CD8-positive, alpha-beta memory T cell (primary cell): Measurements from ENCODE around the gene ATG16L2. TPM values are rescaled to one million over a fixed set of nuclear protein-coding genes. Genes with fewer than 3 reads are reported as not detected.

ENCODE experiments used
- CTCF ChIA-PET: fragments of 350-600 bp; sonication (Branson Sonifier 250); formaldehyde crosslinking; loops from one replicate; lab custom pipeline; 2021; ENCODE audit warnings: antibody characterized with exemption; lab: Charles Lee
- POLR2A ChIA-PET: fragments of 350-600 bp; sonication (Branson Sonifier 250); formaldehyde crosslinking; loops from one replicate; lab custom pipeline; 2021; ENCODE audit warnings: antibody characterized with exemption; lab: Charles Lee
- DNase-seq, 5 donors: peaks; one replicate each; pipeline versions ENCODE4 v3.0.0 to v3.0.0-alpha.2; 2020 to 2022; ENCODE audit warnings: mixed read lengths in 1 of 5
- H3K27ac ChIP-seq: one replicate; pipeline ENCODE4 v1.7.0; 2013; ENCODE audit warnings: low read depth, mild to moderate bottlenecking, low read length, moderate library complexity
- H3K27me3 ChIP-seq: 2 replicates; pipeline ENCODE4 v1.7.0; 2013; ENCODE audit warnings: low read length, mild to moderate bottlenecking; ENCODE audit not compliant: insufficient read depth, poor library complexity, severe bottlenecking
- H3K36me3 ChIP-seq: 2 replicates; pipeline ENCODE4 v1.7.0; 2013; ENCODE audit warnings: mild to moderate bottlenecking, low read length, moderate library complexity; ENCODE audit not compliant: insufficient read depth
- H3K4me1 ChIP-seq: 2 replicates; pipeline ENCODE4 v1.7.0; 2013; ENCODE audit warnings: mild to moderate bottlenecking, low read length, moderate library complexity; ENCODE audit not compliant: insufficient read depth
- H3K4me3 ChIP-seq: 2 replicates; pipeline ENCODE4 v1.7.0; 2013; ENCODE audit warnings: mild to moderate bottlenecking, low read length
- H3K9me3 ChIP-seq: 2 replicates; pipeline ENCODE4 v1.7.0; 2013; ENCODE audit warnings: mild to moderate bottlenecking, low read length
- H3K27ac Mint-ChIP-seq, 8 donors: one replicate each; pipeline ENCODE4 v1.8.0; 2020 to 2021; ENCODE audit warnings: mixed read lengths in 8 of 8, mild to moderate bottlenecking in 6 of 8, inconsistent platforms in 3 of 8, moderate library complexity in 3 of 8
- H3K27me3 Mint-ChIP-seq, 2 donors: one replicate each; pipeline ENCODE4 v1.8.0; 2020 to 2021; ENCODE audit warnings: mixed read lengths in 2 of 2, mild to moderate bottlenecking in 1 of 2, moderate library complexity in 1 of 2
- H3K36me3 Mint-ChIP-seq, 3 donors: one replicate each; pipeline ENCODE4 v1.8.0; 2020 to 2021; ENCODE audit warnings: mixed read lengths in 3 of 3, inconsistent platforms in 1 of 3, mild to moderate bottlenecking in 1 of 3
- H3K4me1 Mint-ChIP-seq, 3 donors: one replicate each; pipeline ENCODE4 v1.8.0; 2020 to 2021; ENCODE audit warnings: mixed read lengths in 3 of 3, inconsistent platforms in 1 of 3, mild to moderate bottlenecking in 1 of 3
- H3K4me3 Mint-ChIP-seq, 7 donors: one replicate each; pipeline ENCODE4 v1.8.0; 2020 to 2021; ENCODE audit warnings: mixed read lengths in 7 of 7, mild to moderate bottlenecking in 6 of 7, moderate library complexity in 4 of 7, inconsistent platforms in 2 of 7
- H3K9me3 Mint-ChIP-seq, 5 donors: one replicate each; pipeline ENCODE4 v1.8.0; 2020 to 2022; ENCODE audit warnings: mixed read lengths in 5 of 5, mild to moderate bottlenecking in 3 of 5, moderate library complexity in 2 of 5, inconsistent platforms in 1 of 5
- polyA plus RNA-seq: library from polyadenylated mRNA; unstranded; fragments of 300-500 nt; fragmentation: Illumina TruSeq; gene quantifications from one replicate; pipeline ENCODE4 v1.2.3, GENCODE V29; 2021
- total RNA-seq, 2 experiments: library from RNA; stranded (reverse); gene quantifications; one replicate each; pipeline ENCODE4 v1.2.3, GENCODE V29; 2021

The ATG16L2 gene
- total and polyA plus RNA-seq, 3 experiments from 2014 or later = 18.8 to 53.2 (median 50.3) TPM

DNA sequence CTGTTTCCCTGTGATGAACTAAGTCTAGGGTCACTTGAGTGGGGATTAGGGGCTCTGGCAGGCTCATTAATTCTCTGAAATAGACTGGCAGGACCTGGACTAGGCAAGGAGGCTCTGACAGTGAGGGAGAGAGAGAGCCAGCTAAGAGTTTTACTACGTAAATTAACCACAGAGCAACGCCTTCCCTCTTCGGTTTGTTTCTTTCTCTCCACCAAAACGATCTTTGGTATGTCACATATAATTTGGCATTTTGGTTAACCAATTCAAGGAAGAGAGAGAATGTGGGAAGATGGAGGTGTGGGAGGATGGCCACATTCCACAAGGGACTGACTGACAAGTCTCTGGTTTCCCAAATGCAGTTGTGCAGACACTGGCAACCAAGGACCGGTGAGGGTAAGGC is 27.9 kb downstream of the ATG16L2 start:
- no peak overlapping the region for H3K27ac ChIP-seq
- no peaks in the 10 kb centered on the region for H3K4me1 ChIP-seq
- peaks cover 4 to 80% (median 20%) of the 10 kb centered on the region in 3 donors for H3K36me3 Mint-ChIP-seq
- no peaks in the 10 kb centered on the region for H3K27me3 ChIP-seq
- H3K27me3 Mint-ChIP-seq = no peaks in the 10 kb centered on the region
- H3K4me3 Mint-ChIP-seq = no peak overlapping the region
- peaks cover 24% of the 10 kb centered on the region for H3K36me3 ChIP-seq
- peaks cover 3 to 19% (median 8%) of the 10 kb centered on the region in 3 donors for H3K4me1 Mint-ChIP-seq
- CTCF ChIA-PET = interaction anchor here (1.2 kb wide), 1 partner anchor 335 kb away, joined by 3 read pairs; no protein-coding TSS in a partner anchor
- POLR2A ChIA-PET = no interaction called here
- no peak for DNase-seq
- H3K9me3 Mint-ChIP-seq = no peaks in the 10 kb centered on the region
- H3K27ac Mint-ChIP-seq = peak overlapping the region in 4 of 8 donors; percentile 12 to 90 (median 46)
- H3K4me3 ChIP-seq = no peak overlapping the region
- no peaks in the 10 kb centered on the region for H3K9me3 ChIP-seq

DNA sequence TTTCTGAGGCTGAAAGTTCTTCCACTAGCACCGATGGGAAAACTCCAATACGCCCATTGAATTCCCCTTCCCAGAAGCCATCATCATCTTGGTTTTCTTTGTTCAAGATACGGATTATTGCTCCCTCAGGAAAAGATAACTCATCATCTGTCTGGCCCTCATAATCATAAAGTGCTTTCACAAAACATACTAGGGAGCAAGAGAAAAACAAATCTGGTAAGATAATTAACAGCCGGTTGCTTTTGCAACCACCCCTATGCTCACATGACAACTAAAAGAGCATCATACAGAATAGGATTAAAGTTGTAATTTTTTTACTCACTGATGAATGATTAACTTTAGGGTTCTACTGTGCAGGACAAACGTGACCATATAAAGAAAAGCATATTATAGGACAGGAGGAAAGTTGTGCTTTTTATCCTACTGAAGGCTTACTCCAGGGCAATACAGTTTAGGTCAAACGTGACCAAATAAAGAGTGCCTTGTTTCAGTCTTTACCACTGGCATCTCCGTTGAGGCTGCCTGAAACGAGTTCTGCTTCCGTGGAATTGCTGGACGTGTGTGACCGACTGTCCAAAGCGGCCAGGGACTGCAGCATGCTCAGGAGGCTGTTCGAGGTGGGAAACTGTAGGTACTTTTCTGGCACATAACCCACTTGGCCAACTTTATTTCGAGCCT is 28.6 kb downstream of the ATG16L2 start:
- no peak overlapping the region for H3K4me3 ChIP-seq
- no peaks in the 10 kb centered on the region for H3K27me3 ChIP-seq
- peaks cover 24% of the 10 kb centered on the region for H3K36me3 ChIP-seq
- H3K9me3 ChIP-seq = no peaks in the 10 kb centered on the region
- H3K4me1 ChIP-seq = no peaks in the 10 kb centered on the region
- no peak for DNase-seq
- POLR2A ChIA-PET = no interaction called here
- Mint-ChIP-seq H3K4me1 (peaks cover 3 to 18% (median 8%) of the 10 kb centered on the region in 3 donors), H3K9me3 (no peaks in the 10 kb centered on the region), H3K36me3 (peaks cover 4 to 76% (median 20%) of the 10 kb centered on the region in 3 donors), H3K27me3 (no peaks in the 10 kb centered on the region), H3K27ac (peak overlapping the region in 3 of 8 donors; percentile 10 to 35 (median 11)), H3K4me3 (no peak overlapping the region)
- CTCF ChIA-PET = no interaction called here
- no peak overlapping the region for H3K27ac ChIP-seq

DNA sequence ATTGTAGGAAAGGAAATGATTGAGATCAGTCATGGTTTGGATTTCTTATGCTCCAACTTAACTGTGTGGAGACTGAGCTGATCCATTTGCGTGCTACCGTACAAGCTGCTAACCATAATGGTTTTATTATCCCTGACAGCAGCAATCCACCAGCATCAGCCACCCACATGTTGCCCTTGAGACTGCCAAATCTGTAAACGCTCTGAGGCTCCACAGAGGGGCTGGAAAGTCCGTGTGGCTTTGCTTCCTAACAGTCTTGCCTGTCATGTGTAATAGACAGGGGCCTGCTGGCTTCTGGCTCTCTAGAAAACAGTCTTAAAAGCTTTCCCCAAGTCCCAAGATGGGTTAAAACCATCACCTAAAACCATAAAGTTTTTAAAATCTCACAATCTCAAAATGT is 30.1 kb downstream of the ATG16L2 start:
- no peak for DNase-seq
- no peak overlapping the region for H3K4me3 ChIP-seq
- Mint-ChIP-seq H3K9me3 (no peaks in the 10 kb centered on the region), H3K27ac (peak overlapping the region in 2 of 8 donors; percentile 17), H3K4me1 (peaks cover 3 to 8% (median 7%) of the 10 kb centered on the region in 3 donors), H3K4me3 (no peak overlapping the region), H3K27me3 (no peaks in the 10 kb centered on the region), H3K36me3 (peaks cover 4 to 71% (median 16%) of the 10 kb centered on the region in 3 donors)
- H3K27me3 ChIP-seq = no peaks in the 10 kb centered on the region
- H3K9me3 ChIP-seq = no peaks in the 10 kb centered on the region
- CTCF ChIA-PET = interaction anchor here (1.1 kb wide), 1 partner anchor 333 kb away, joined by 4 read pairs; no protein-coding TSS in a partner anchor
- no peaks in the 10 kb centered on the region for H3K4me1 ChIP-seq
- peaks cover 22% of the 10 kb centered on the region for H3K36me3 ChIP-seq
- no peak overlapping the region for H3K27ac ChIP-seq
- POLR2A ChIA-PET = no interaction called here

DNA sequence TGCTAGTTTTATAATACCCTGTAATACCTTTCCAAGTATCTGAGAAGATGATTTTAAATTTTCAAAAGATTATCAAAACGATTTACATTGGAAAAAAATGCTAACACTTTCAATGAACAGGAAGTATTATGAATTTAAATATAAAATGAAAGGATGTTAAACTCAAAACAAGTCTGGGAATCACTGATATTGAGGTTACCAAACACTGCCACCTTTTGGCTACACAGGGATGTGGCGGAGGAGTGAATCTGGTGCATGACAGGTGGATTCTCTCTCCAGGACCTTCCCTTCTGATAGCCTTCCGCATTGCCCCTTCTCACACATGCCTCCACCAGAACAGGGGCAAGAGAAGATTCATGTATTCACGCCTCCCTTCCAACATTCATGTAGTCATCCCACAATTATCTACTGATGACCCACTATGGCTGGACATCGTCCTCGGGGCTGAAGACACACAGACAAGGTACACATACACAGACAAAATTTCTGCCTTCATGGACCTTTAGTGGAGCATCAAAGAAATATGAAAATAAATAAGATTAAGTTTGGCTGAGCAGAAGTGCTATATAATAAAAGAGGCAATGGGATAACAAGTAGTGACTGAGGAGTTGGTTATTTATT is 34.7 kb downstream of the ATG16L2 start:
- H3K4me1 ChIP-seq = no peaks in the 10 kb centered on the region
- peaks cover 6% of the 10 kb centered on the region for H3K36me3 ChIP-seq
- ChIA-PET POLR2A (no interaction called here), CTCF (interaction anchor here (1.2 to 2.2 kb wide), 4 partner anchors 18 to 335 kb away, joined by 3 to 7 read pairs (median 3); no protein-coding TSS in a partner anchor)
- no peaks in the 10 kb centered on the region for H3K9me3 ChIP-seq
- no peaks in the 10 kb centered on the region for H3K27me3 ChIP-seq
- DNase-seq = peak in 3 of 5 donors; percentile 34 to 61 (median 34)
- Mint-ChIP-seq H3K4me3 (no peak overlapping the region), H3K36me3 (peaks cover 0 to 37% (median 7%) of the 10 kb centered on the region in 3 donors), H3K27ac (peak overlapping the region in 1 of 8 donors; percentile 58), H3K9me3 (no peaks in the 10 kb centered on the region), H3K4me1 (peaks cover 5 to 12% (median 7%) of the 10 kb centered on the region in 3 donors), H3K27me3 (no peaks in the 10 kb centered on the region)
- H3K4me3 ChIP-seq = no peak overlapping the region
- H3K27ac ChIP-seq = no peak overlapping the region

DNA sequence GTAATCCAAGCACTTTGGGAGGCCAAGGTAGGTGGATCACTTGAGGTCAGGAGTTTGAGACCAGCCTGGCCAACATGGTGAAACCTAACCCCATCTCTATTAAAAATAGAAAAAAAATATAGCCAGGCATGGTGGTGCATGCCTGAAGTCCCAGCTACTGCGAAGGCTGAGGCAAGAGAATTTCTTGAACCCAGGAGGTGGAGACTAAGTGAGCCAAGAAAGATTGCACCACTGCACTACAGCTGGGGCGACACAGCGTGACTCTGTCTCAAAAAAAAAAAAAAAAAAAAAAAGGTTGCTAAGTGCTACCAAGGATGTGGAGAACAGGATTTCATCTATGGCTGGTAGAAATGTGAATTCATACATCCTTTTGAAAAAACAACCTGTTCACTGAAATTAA is 36.6 kb downstream of the ATG16L2 start:
- Mint-ChIP-seq H3K4me1 (peaks cover 5 to 12% (median 7%) of the 10 kb centered on the region in 3 donors), H3K9me3 (no peaks in the 10 kb centered on the region), H3K27me3 (no peaks in the 10 kb centered on the region), H3K4me3 (no peak overlapping the region), H3K36me3 (peaks cover 0 to 27% (median 5%) of the 10 kb centered on the region in 3 donors), H3K27ac (no peak overlapping the region)
- H3K36me3 ChIP-seq = peaks cover 6% of the 10 kb centered on the region
- H3K27ac ChIP-seq = no peak overlapping the region
- no peak overlapping the region for H3K4me3 ChIP-seq
- ChIA-PET POLR2A (no interaction called here), CTCF (interaction anchor here (2.2 kb wide), 1 partner anchor 126 kb away, joined by 7 read pairs; no protein-coding TSS in a partner anchor)
- H3K9me3 ChIP-seq = no peaks in the 10 kb centered on the region
- no peak for DNase-seq
- H3K4me1 ChIP-seq = no peaks in the 10 kb centered on the region
- H3K27me3 ChIP-seq = no peaks in the 10 kb centered on the region

DNA sequence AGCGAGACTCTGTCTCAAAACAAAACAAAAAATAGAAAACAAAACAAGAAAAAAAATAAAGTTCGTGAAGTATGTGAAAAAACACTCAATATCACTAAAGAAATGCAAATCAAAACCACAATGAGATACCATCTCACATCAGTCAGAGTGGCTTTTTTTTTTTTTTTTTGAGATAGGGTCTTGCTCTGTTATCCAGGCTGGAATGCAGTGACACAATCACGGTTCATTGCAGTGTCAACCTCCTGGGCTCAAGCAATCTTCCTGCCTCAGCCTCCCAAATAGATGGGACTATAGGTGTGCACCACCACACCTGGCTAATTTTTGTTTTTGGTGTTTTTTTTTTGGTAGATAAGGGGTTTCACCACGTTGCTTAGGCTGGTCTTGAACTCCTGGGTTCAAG is 37.5 kb downstream of the ATG16L2 start:
- no peak overlapping the region for H3K4me3 Mint-ChIP-seq
- no peak overlapping the region for H3K27ac ChIP-seq
- no peaks in the 10 kb centered on the region for H3K27me3 Mint-ChIP-seq
- H3K36me3 Mint-ChIP-seq = peaks cover 0 to 24% (median 4%) of the 10 kb centered on the region in 3 donors
- H3K4me1 ChIP-seq = no peaks in the 10 kb centered on the region
- H3K4me3 ChIP-seq = no peak overlapping the region
- peak overlapping the region in 1 of 8 donors; percentile 16 for H3K27ac Mint-ChIP-seq
- DNase-seq = no peak
- no peaks in the 10 kb centered on the region for H3K9me3 Mint-ChIP-seq
- ChIA-PET POLR2A (no interaction called here), CTCF (no interaction called here)
- H3K9me3 ChIP-seq = no peaks in the 10 kb centered on the region
- peaks cover 5 to 12% (median 7%) of the 10 kb centered on the region in 3 donors for H3K4me1 Mint-ChIP-seq
- H3K27me3 ChIP-seq = no peaks in the 10 kb centered on the region
- peaks cover 6% of the 10 kb centered on the region for H3K36me3 ChIP-seq

DNA sequence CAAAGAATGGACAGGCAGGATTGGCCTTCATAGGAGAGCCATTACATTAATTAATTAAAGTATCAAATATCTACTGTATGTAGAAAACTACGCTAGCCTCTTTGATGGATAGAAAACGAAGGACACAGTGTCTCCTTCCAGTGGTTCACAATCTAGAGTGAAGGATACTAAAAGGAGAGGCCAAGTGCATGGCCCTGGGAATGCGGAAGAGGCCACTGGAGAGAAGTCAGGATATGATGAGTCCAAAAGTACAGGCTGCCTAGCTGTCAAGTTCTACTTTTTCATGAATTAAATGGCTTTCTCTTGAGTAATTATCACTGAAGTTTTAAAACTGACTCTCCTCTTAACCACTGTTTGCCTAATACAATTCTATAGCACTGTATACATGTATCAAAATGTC is 41.9 kb downstream of the ATG16L2 start:
- H3K27me3 ChIP-seq = no peaks in the 10 kb centered on the region
- Mint-ChIP-seq H3K36me3 (peaks cover 6 to 29% (median 16%) of the 10 kb centered on the region in 3 donors), H3K9me3 (no peaks in the 10 kb centered on the region), H3K27me3 (no peaks in the 10 kb centered on the region), H3K4me1 (peaks cover 0 to 7% (median 0%) of the 10 kb centered on the region in 3 donors), H3K27ac (no peak overlapping the region), H3K4me3 (no peak overlapping the region)
- no peaks in the 10 kb centered on the region for H3K9me3 ChIP-seq
- H3K4me3 ChIP-seq = no peak overlapping the region
- no peaks in the 10 kb centered on the region for H3K4me1 ChIP-seq
- POLR2A ChIA-PET = no interaction called here
- CTCF ChIA-PET = no interaction called here
- H3K36me3 ChIP-seq = no peaks in the 10 kb centered on the region
- H3K27ac ChIP-seq = no peak overlapping the region
- DNase-seq = no peak
